Measurements from ENCODE around the gene MRPL58.

DNA sequence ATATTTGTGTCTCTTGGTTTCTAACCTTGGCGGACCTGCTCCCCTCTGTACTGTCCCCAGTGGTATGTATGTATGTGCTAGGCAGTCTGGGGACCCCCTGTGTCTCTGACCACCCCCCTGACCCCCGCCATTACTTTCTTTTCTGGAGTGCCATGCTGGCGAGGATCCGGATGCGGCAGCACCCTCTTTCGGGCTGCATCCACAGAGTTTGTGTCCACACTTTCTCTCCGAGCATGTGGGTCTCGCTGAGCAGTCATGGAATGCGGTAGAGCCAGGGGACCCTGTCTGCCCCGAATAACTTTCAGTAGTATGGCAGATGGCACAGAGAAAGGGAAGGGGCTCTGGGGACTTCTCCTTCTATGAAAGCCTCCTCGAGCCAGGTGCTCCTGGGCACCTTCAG, 51.6 kb downstream of the MRPL58 start:
- no peak for TF ChIP-seq CTCF (IDR thresholded peaks at IDR 0.05)
- no peak for TF ChIP-seq POLR2A (IDR thresholded peaks at IDR 0.05)
